ENCODE data around the gene SH3RF3.

DNA sequence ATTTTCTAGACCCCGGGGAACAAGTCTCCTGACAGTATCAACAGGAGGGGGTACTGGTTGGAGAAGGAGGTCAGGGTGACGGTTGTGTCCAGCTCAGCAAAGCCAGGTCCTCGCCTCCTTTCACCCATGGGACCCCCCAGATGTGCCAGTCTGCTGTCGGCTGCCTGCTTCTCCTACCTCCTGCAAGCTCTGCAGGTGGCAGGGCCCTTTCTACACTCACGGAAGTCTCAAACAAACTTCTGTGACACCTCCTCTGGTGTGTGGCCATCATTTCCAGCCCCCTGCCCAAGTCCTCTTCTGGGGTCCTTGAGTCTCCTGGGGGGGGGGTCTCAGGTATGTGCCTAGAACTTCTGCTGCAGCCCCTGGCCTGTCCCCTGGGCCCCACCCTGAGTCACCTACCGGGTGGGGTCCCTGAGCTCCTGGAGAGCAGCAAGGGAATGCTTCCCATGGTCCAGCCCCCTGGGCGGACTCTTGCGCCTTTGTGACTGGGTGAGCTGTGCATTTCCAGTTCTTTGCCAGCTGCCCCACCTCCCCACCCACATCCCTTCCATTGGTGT lies 12.8 kb downstream of the SH3RF3 start:
- TF ChIP-seq SIN3A (IDR thresholded peaks at IDR 0.05; ENCODE audit: borderline replicate concordance, insufficient read depth, low read length) (no peak), POLR2AphosphoS5 (IDR thresholded peaks at IDR 0.05; ENCODE audit: low read depth, low read length) (no peak), TAF1 (IDR thresholded peaks at IDR 0.05; ENCODE audit: borderline replicate concordance, insufficient read depth, low read length) (no peak), FOXP2 (optimal IDR thresholded peaks at IDR 0.05; ENCODE audit: borderline replicate concordance, extremely low read depth, extremely low read length, insufficient read depth) (no peak)
- TF ChIP-seq, protein P1, sequence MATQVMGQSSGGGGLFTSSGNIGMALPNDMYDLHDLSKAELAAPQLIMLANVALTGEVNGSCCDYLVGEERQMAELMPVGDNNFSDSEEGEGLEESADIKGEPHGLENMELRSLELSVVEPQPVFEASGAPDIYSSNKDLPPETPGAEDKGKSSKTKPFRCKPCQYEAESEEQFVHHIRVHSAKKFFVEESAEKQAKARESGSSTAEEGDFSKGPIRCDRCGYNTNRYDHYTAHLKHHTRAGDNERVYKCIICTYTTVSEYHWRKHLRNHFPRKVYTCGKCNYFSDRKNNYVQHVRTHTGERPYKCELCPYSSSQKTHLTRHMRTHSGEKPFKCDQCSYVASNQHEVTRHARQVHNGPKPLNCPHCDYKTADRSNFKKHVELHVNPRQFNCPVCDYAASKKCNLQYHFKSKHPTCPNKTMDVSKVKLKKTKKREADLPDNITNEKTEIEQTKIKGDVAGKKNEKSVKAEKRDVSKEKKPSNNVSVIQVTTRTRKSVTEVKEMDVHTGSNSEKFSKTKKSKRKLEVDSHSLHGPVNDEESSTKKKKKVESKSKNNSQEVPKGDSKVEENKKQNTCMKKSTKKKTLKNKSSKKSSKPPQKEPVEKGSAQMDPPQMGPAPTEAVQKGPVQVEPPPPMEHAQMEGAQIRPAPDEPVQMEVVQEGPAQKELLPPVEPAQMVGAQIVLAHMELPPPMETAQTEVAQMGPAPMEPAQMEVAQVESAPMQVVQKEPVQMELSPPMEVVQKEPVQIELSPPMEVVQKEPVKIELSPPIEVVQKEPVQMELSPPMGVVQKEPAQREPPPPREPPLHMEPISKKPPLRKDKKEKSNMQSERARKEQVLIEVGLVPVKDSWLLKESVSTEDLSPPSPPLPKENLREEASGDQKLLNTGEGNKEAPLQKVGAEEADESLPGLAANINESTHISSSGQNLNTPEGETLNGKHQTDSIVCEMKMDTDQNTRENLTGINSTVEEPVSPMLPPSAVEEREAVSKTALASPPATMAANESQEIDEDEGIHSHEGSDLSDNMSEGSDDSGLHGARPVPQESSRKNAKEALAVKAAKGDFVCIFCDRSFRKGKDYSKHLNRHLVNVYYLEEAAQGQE (IDR thresholded peaks at IDR 0.05; ENCODE audit: insufficient read depth in 1 of 2, low read depth in 2 of 2, low read length in 2 of 2), result no peak
